Erythroblast (primary cell): ENCODE measurements around the gene PVALB.

ENCODE experiments used
- DNase-seq, 2 experiments: peaks; one replicate each; lab custom pipeline; 2025; lab: John Stamatoyannopoulos, UW
- GATA1 ChIP-seq: IDR thresholded peaks from 2 replicates; pipeline ENCODE4 v1.6.1; 2011; ENCODE audit warnings: low read depth, mild to moderate bottlenecking, control low read depth, low read length, moderate library complexity
- POLR2A ChIP-seq: IDR thresholded peaks from 2 replicates; pipeline ENCODE4 v1.6.1; 2011; ENCODE audit warnings: mild to moderate bottlenecking, low read length

PVALB gene, protein sequence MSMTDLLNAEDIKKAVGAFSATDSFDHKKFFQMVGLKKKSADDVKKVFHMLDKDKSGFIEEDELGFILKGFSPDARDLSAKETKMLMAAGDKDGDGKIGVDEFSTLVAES

GRCh38 chr22:36816636-36817524 is at the start of gene PVALB:
Gene PVALB, minus strand, starts transcription at chr22:36817035. Its CDS starts 30 bp downstream, at chr22:36817005.
- no peak for TF ChIP-seq POLR2A
- TF ChIP-seq GATA1: no peak
- peak; percentile 83 to 85 for DNase-seq

- TF ChIP-seq GATA1 (no peak), POLR2A (no peak)
- DNase-seq: no peak
Measured at GRCh38 chr22:36865346-36865745, 48.5 kb upstream of the PVALB start.

DNA sequence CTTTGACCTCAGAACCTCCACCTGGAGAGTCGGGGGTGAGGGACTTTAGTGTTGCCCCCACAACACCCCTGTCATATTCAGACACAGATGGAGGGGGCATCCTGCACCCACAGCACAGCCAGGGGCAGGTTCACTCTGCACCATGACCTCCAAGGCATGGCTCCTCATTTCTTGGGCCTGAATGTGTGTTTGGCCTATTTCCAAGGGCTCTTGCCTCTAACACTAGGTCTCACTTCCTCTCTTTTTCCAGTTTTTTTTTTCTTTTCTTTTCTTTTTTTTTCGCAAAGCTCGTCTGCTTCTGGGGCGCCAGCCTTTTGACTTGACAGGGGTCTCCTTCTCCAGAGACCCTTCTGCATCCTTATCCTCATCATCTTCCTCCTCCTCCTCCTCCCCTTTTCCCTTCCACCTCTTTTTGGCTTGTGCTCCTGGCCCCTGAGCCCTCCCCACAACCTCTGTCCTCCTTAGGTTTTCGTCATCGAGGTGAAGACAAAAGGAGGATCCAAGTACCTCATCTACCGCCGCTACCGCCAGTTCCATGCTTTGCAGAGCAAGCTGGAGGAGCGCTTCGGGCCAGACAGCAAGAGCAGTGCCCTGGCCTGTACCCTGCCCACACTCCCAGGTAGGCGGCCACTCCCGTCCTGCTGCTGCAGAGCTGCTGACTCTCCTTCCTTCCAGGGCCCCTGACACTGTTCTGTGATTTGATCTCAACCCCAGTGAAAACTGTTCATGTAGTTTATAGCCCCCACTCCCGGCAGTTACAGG is 47.8 kb upstream of the PVALB start:
- no peak for TF ChIP-seq POLR2A
- TF ChIP-seq GATA1: no peak

GRCh38 chr22:36863979-36864378 is 47.1 kb upstream of the PVALB start:
- no peak for TF ChIP-seq POLR2A
- no peak for TF ChIP-seq GATA1
- no peak for DNase-seq

More for the DNA sequence above, 47.8 kb upstream of the PVALB start:
- no peak for DNase-seq

DNA sequence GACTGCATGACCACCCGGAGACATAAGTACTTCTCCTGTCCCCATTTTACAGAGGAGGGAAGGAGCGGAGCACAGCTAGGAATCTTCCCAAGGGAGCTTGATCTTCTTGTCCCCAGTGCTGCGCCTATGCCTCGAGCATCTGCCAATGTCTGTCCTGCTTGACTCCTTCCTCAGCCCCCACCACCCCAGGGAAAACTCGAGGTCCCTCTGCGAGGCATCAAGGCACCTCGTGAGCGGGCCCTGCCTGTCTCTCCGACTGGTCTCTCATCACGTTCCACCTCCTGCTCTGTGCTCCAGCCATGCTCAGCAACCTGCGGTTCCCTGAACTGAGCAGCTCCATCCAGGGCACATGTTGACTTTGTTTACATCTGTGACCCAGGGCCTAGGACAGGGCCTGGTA is 46.4 kb upstream of the PVALB start:
- DNase-seq: no peak
- TF ChIP-seq POLR2A (no peak), GATA1 (no peak)

GRCh38 chr22:36862251-36863242 is 45.7 kb upstream of the PVALB start:
- peak; percentile 10 to 17 for DNase-seq
- TF ChIP-seq POLR2A (no peak), GATA1 (no peak)

DNA sequence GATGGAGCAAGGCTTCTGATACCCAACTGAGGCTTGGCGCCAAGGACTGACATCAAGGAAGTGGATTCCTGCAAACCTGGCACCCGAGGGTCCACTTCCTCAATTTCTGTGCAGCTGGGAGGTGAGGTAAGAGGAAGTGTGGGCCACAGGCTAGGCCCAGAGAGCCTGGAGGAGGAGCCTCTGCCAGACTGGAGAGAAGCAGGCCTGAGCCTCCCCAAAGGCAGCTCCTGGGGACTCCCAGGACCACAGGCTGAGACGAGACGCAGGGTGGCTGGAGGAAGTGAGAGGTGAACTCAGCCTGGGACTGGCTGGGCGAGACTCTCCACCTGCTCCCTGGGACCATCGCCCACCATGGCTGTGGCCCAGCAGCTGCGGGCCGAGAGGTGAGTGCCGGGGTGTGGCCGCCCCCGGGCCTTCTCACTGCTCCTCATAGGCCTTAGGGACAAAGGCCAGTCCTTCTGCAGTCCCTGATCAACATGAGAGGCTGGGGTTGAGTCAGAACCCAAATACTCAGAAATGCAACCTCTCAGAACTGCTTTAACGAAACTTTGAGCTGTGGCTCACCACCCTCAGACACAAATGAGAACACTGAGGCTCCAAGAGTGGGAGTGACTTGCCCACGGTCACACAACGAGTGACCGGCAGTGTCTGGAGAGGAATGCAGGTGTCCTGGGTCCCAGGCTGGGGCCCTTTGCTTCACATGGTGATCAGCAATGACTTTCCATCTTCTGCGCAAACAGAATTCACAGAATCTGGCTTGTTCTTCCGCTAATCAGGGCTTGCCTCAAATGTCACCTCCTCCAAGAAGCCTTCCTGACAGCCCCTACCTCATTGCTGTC is 44.2 kb upstream of the PVALB start, which contains the start of gene NCF4:
Gene NCF4, plus strand, starts transcription at position 186 of the 839 bp plus-strand sequence. Its CDS starts 166 bp downstream, at position 352.
- TF ChIP-seq POLR2A (peak; percentile 50), GATA1 (no peak)
- peak; percentile 36 to 47 for DNase-seq

GRCh38 chr22:36860438-36860820 is 43.6 kb upstream of the PVALB start:
- TF ChIP-seq POLR2A (no peak), GATA1 (no peak)
- no peak for DNase-seq

DNA sequence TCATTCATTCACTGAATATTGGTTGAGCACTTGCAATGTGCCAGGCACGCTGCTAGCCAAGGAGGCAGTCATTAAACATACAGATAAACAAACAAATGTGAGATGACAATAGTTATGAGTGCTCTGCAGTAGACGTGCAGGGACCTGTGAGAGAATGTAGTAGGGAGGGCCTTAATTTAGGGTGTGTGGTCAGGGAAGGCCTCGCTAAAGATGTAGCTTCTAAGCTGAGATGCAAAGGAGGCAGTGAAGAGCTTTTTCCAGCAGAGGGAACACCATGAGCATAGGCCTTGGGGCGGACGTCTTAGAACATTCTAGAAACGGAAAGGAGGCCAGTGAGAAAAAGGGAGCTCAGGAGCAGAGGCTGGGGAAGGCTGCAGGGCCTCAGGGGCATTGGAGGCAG is 43.2 kb upstream of the PVALB start:
- DNase-seq: peak in 1 of 2 experiments; percentile 20
- TF ChIP-seq POLR2A (no peak), GATA1 (no peak)

GRCh38 chr22:36858966-36859365 is 42.1 kb upstream of the PVALB start:
- no peak for DNase-seq
- TF ChIP-seq POLR2A (no peak), GATA1 (no peak)

GRCh38 chr22:36858156-36858555 is 41.3 kb upstream of the PVALB start:
- TF ChIP-seq GATA1 (no peak), POLR2A (no peak)

DNA sequence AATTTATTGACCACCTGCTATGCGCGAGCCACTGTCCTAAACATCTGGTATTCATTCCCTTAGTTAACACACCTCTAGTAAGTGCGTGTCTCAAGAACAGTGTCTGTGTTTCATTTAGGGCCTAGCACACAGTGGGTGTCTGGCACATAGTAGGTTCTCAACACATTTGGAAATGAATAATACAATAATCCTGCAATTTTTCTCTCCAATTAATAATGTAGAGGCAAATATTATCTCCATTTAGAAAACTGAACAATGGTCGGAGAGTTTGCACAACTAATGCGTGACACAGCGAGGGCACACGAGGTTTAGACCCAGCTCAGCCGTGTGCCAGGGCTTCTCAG is 39.9 kb upstream of the PVALB start:
- DNase-seq: no peak
- TF ChIP-seq GATA1: no peak
- no peak for TF ChIP-seq POLR2A

More at GRCh38 chr22:36858156-36858555, 41.3 kb upstream of the PVALB start:
- no peak for DNase-seq
